HCT116 (cell line): ENCODE results near the gene F13A1. TPM values are rescaled to one million over a fixed set of nuclear protein-coding genes. Genes with fewer than 3 reads are reported as not detected.

Source experiments
- ATAC-seq: fragments of 200-7000 bp; cut with Tn5 transposase; 2 replicates; pipeline ENCODE4 v1.9.1; 2020; ENCODE audit warnings: mild to moderate bottlenecking, moderate library complexity
- BruUV-seq: library from RNA; stranded (reverse); fragments of 400-500 nt; replicated peaks from 2 replicates; lab custom pipeline; 2021; lab: Mats Ljungman, UMichigan
- CTCF ChIA-PET: fragments of 300-600 bp; sonication (Branson Sonifier 250); formaldehyde crosslinking; loops from one replicate; lab custom pipeline; 2021; ENCODE audit warnings: antibody characterized with exemption; lab: Charles Lee
- POLR2A ChIA-PET: fragments of 300-600, 350-600 bp; sonication (Branson Sonifier 250); formaldehyde crosslinking; loops from one replicate; lab custom pipeline; 2021; ENCODE audit warnings: antibody characterized with exemption; lab: Charles Lee
- RAD21 ChIA-PET, 2 experiments: fragments of 300-600 bp; sonication (Branson Sonifier 250); formaldehyde crosslinking; loops; one replicate each; lab custom pipeline; 2023; ENCODE audit warnings: low total read pairs in 2 of 2; ENCODE audit not compliant: uncharacterized antibody in 2 of 2, unreplicated experiment in 2 of 2, low non-redundant PET in 1 of 2; lab: Charles Lee
- DNase-seq: peaks from one replicate; pipeline ENCODE4 v3.0.0-alpha.2; 2010; ENCODE audit warnings: low read depth, low spot score
- H2AFZ ChIP-seq: fragments of 200-600 bp; shearing (Covaris generic), sonication (generic); 2 replicates; pipeline ENCODE4 v1.6.1; 2017; ENCODE audit warnings: low read depth, mixed run types, mixed read lengths, antibody characterized with exemption, low read length; ENCODE audit not compliant: poor library complexity, severe bottlenecking
- H3K27ac ChIP-seq: 2 replicates; pipeline ENCODE4 v1.5.1; 2012; ENCODE audit warnings: low read depth, low read length
- H3K27me3 ChIP-seq: fragments of 200-600 bp; sonication (generic); 2 replicates; pipeline ENCODE4 v1.6.1; 2016; ENCODE audit warnings: mixed run types, low read length, mixed read lengths; ENCODE audit not compliant: insufficient read depth
- H3K36me3 ChIP-seq, 2 experiments: fragments of 200-500 bp in 1 of 2; fragments of 200-600 bp in 1 of 2; sonication (Bioruptor generic) in 1 of 2; sonication (generic) in 1 of 2; 2 replicates each; pipeline versions ENCODE4 v1.5.1 to v1.6.1; 2014 to 2016; ENCODE audit warnings: low read length in 2 of 2, inconsistent platforms in 1 of 2, mixed read lengths in 1 of 2, mixed run types in 1 of 2; ENCODE audit not compliant: insufficient read depth in 2 of 2, control insufficient read depth in 1 of 2
- H3K4me1 ChIP-seq, 2 experiments: fragments of 200-600 bp in 1 of 2; sonication (generic) in 1 of 2; 2 replicates each; pipeline versions ENCODE4 v1.5.1 to v1.6.1; 2012 to 2017; ENCODE audit warnings: low read length in 2 of 2, inconsistent platforms in 1 of 2, mild to moderate bottlenecking in 1 of 2, mixed read lengths in 1 of 2, mixed run types in 1 of 2, moderate library complexity in 1 of 2; ENCODE audit not compliant: insufficient read depth in 2 of 2, control insufficient read depth in 1 of 2
- H3K4me2 ChIP-seq: fragments of 200-600 bp; sonication (generic); 2 replicates; pipeline ENCODE4 v1.6.1; 2017; ENCODE audit warnings: mixed run types, low read length, mixed read lengths
- H3K4me3 ChIP-seq, 2 experiments: fragments of 200-600 bp in 1 of 2; sonication (generic) in 1 of 2; replicated peaks in 1 of 2; 2 replicates each; pipeline ENCODE4 v1.5.1; 2011 to 2016; ENCODE audit warnings: low read length in 2 of 2, control low read depth in 1 of 2, low read depth in 1 of 2, mild to moderate bottlenecking in 1 of 2, mixed read lengths in 1 of 2, mixed run types in 1 of 2
- H3K79me2 ChIP-seq: fragments of 200-600 bp; sonication (generic); 2 replicates; pipeline ENCODE4 v1.6.1; 2017; ENCODE audit warnings: mild to moderate bottlenecking, mixed run types, low read length, moderate library complexity, mixed read lengths; ENCODE audit not compliant: insufficient read depth
- H3K9ac ChIP-seq: fragments of 200-600 bp; sonication (generic); 2 replicates; pipeline ENCODE4 v1.6.1; 2016; ENCODE audit warnings: low read length, mixed read lengths
- H3K9me2 ChIP-seq: fragments of 200-600 bp; sonication (generic), shearing (Covaris generic); 2 replicates; pipeline ENCODE4 v1.6.1; 2017; ENCODE audit warnings: mixed run types, mild to moderate bottlenecking, moderate library complexity; ENCODE audit not compliant: insufficient read depth
- H3K9me3 ChIP-seq, 2 experiments: fragments of 200-500 bp in 1 of 2; fragments of 200-600 bp in 1 of 2; sonication (Bioruptor generic) in 1 of 2; sonication (generic) in 1 of 2; 2 replicates each; pipeline ENCODE4 v1.6.1; 2014 to 2017; ENCODE audit warnings: low read length in 2 of 2, mixed read lengths in 2 of 2, inconsistent platforms in 1 of 2, low read depth in 1 of 2, mild to moderate bottlenecking in 1 of 2, mixed run types in 1 of 2, moderate library complexity in 1 of 2; ENCODE audit not compliant: control insufficient read depth in 1 of 2, insufficient read depth in 1 of 2
- H4K20me1 ChIP-seq: fragments of 200-600 bp; sonication (generic), shearing (Covaris generic); 2 replicates; pipeline ENCODE4 v1.6.1; 2017; ENCODE audit warnings: mixed run types, mild to moderate bottlenecking, moderate library complexity; ENCODE audit not compliant: insufficient read depth
- EZH2 ChIP-seq: fragments of 200-600 bp; sonication (generic); IDR thresholded peaks from 2 replicates; pipeline ENCODE4 v1.6.1; 2017; ENCODE audit warnings: antibody characterized with exemption, mixed run types
- EZH2phosphoT487 ChIP-seq: fragments of 200-600 bp; IDR thresholded peaks from 2 replicates; pipeline ENCODE4 v1.6.1; 2018; ENCODE audit warnings: antibody characterized with exemption, borderline replicate concordance
- POLR2A ChIP-seq: IDR thresholded peaks from 2 replicates; pipeline ENCODE4 v1.7.0; 2011; ENCODE audit warnings: borderline replicate concordance; ENCODE audit not compliant: insufficient read depth, insufficient read length; ENCODE audit errors: extremely low read depth
- RAD21 ChIP-seq: IDR thresholded peaks from 2 replicates; pipeline ENCODE4 v1.6.1; 2012; ENCODE audit warnings: low read depth, mild to moderate bottlenecking
- SIN3A ChIP-seq: IDR thresholded peaks from 2 replicates; pipeline ENCODE4 v1.6.1; 2012; ENCODE audit warnings: low read depth
- SP1 ChIP-seq: IDR thresholded peaks from 2 replicates; pipeline ENCODE4 v1.6.1; 2012; ENCODE audit warnings: low read depth
- ZNF274 ChIP-seq: fragments of 200-500 bp; sonication (Bioruptor generic); IDR thresholded peaks from 2 replicates; pipeline ENCODE4 v1.6.1; 2014; ENCODE audit warnings: mild to moderate bottlenecking, low read depth, low read length, inconsistent platforms
- intact Hi-C: fragments of 100-400 bp; cut with micrococcal nuclease; formaldehyde crosslinking; loops from 2 replicates; pipeline ENCODE4 v1.10.0; 2022
- total RNA-seq: library from RNA; stranded (reverse); gene quantifications from one replicate; pipeline ENCODE4 v1.2.1, GENCODE V29; 2021; ENCODE audit not compliant: unreplicated experiment
- TF ChIP-seq, protein P1 (sequence below): IDR thresholded peaks from 2 replicates; pipeline ENCODE4 v1.6.1; 2012
- TF ChIP-seq, protein P2 (sequence below), 3 experiments: fragments of 200-600 bp in 1 of 3; sonication (generic) in 1 of 3; IDR thresholded peaks in 2 of 3; conservative IDR thresholded peaks in 1 of 3; 2 replicates each; pipeline ENCODE4 v1.5.1; 2012 to 2017; ENCODE audit warnings: low read depth in 2 of 3, low read length in 2 of 3, antibody characterized with exemption in 1 of 3, borderline replicate concordance in 1 of 3, control low read depth in 1 of 3, mild to moderate bottlenecking in 1 of 3, mixed read lengths in 1 of 3, mixed run types in 1 of 3, moderate library complexity in 1 of 3; ENCODE audit not compliant: insufficient read depth in 1 of 3
- TF ChIP-seq, protein P3 (sequence below): IDR thresholded peaks from 2 replicates; pipeline ENCODE4 v1.6.1; 2012

F13A1 gene
- total RNA-seq, 1 experiment from 2014 or later = 0.34 TPM

DNA sequence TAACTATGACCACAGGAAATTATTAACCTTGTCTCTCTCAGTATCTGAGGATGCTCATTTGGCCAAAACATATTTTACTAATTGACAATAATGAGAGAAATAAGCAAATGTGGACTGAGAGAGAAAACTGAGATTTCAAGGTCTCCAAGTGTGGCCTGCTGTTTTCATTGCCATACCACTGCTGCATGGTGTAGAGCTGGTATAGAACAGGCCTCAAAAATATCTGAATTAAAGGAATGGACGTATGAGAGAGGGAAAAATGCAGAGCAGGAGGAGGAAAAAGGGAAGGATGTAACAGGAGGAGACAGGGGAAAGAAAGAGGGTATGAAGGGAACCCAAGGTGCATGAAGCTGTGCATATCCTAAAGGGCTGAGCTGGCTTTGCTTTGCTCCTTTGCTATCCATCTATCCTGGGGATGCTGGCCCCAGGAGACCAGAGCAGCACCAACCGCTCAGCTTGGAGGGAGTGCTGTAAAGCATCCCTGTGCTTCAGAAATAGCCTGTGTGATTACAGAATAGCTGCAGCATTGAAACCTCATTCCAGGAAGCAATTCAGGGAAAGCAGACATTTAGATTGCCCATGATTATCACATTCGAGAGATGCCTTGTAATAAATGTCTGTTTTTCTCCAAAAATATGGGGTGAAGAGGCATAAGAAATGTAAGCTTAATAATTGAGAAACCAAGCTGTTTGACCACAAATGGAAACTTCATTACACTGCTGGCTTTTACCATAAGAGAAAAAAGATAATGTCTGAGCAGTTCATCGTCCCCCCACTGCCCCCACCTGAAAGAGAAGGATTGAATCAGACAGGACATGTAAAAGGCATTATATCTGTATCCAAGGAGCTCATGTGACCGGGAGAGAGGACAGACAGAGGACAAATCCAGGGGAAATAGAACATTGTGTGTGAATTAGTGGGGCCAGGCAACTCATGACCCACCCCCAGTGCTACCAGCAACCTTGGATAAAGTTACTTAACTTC is 80.6 kb downstream of the F13A1 start:
- no peaks in the 10 kb centered on the region for H3K9me2 ChIP-seq
- no peaks in the 10 kb centered on the region for H3K36me3 ChIP-seq
- intact Hi-C loops = no loop called here
- H3K4me2 ChIP-seq = no peak overlapping the region
- no peak overlapping the region for H3K9ac ChIP-seq
- H3K4me1 ChIP-seq = no peaks in the 10 kb centered on the region
- H3K4me3 ChIP-seq = no peak overlapping the region
- ChIA-PET RAD21 (no interaction called here), POLR2A (no interaction called here)
- no peak overlapping the region for H3K27ac ChIP-seq
- BruUV-seq = no TSS peak
- H4K20me1 ChIP-seq = no peaks in the 10 kb centered on the region
- DNase-seq = no peak
- H3K79me2 ChIP-seq = no peaks in the 10 kb centered on the region
- TF ChIP-seq RAD21 (no peak), EZH2 (no peak), POLR2A (no peak), SIN3A (no peak), SP1 (no peak), ZNF274 (no peak), EZH2phosphoT487 (no peak)
- TF ChIP-seq, protein P1, sequence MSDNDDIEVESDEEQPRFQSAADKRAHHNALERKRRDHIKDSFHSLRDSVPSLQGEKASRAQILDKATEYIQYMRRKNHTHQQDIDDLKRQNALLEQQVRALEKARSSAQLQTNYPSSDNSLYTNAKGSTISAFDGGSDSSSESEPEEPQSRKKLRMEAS = no peak
- TF ChIP-seq, protein P2, sequence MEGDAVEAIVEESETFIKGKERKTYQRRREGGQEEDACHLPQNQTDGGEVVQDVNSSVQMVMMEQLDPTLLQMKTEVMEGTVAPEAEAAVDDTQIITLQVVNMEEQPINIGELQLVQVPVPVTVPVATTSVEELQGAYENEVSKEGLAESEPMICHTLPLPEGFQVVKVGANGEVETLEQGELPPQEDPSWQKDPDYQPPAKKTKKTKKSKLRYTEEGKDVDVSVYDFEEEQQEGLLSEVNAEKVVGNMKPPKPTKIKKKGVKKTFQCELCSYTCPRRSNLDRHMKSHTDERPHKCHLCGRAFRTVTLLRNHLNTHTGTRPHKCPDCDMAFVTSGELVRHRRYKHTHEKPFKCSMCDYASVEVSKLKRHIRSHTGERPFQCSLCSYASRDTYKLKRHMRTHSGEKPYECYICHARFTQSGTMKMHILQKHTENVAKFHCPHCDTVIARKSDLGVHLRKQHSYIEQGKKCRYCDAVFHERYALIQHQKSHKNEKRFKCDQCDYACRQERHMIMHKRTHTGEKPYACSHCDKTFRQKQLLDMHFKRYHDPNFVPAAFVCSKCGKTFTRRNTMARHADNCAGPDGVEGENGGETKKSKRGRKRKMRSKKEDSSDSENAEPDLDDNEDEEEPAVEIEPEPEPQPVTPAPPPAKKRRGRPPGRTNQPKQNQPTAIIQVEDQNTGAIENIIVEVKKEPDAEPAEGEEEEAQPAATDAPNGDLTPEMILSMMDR (IDR thresholded peaks at IDR 0.05 in 2 of 3, conservative IDR thresholded peaks at IDR 0.05 in 1 of 3; ENCODE audit: borderline replicate concordance in 1 of 3, insufficient read depth in 1 of 3, low read depth in 2 of 3, low read length in 2 of 3) = no peak
- TF ChIP-seq, protein P3, sequence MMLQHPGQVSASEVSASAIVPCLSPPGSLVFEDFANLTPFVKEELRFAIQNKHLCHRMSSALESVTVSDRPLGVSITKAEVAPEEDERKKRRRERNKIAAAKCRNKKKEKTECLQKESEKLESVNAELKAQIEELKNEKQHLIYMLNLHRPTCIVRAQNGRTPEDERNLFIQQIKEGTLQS = no peak
- TF ChIP-seq, all 23 proteins: peak for 0
- H2AFZ ChIP-seq = no peak overlapping the region
- CTCF ChIA-PET = no interaction called here
- H3K27me3 ChIP-seq = peaks cover 10% of the 10 kb centered on the region
- no peak for ATAC-seq
- no peaks in the 10 kb centered on the region for H3K9me3 ChIP-seq
